Kidney (tissue), 14 donors: Measurements from ENCODE around the gene SOSTDC1. TPM values are rescaled to one million over a fixed set of nuclear protein-coding genes. Genes with fewer than 3 reads are reported as not detected.

Source experiments
- DNase-seq, 5 donors: peaks; one replicate each; pipeline ENCODE4 v3.0.0-alpha.2; 2013 to 2020
- FAIRE-seq: peaks from 2 replicates; lab custom pipeline; 2012; peaks lifted over from hg19 to GRCh38; lab: Jason Lieb, UNC
- H3K27ac ChIP-seq, 2 donors: one replicate each; pipeline ENCODE4 v1.7.0; 2013; ENCODE audit warnings: low read depth in 2 of 2, low read length in 2 of 2, inconsistent platforms in 1 of 2
- H3K27me3 ChIP-seq: one replicate; pipeline ENCODE4 v1.7.1; 2013; ENCODE audit warnings: low read length, inconsistent platforms; ENCODE audit not compliant: control insufficient read depth, insufficient read depth
- H3K36me3 ChIP-seq, 3 donors: one replicate each; pipeline versions ENCODE4 v1.7.0 to v1.7.1; 2013; ENCODE audit warnings: low read length in 3 of 3, control low read depth in 1 of 3, inconsistent platforms in 1 of 3; ENCODE audit not compliant: insufficient read depth in 3 of 3, control insufficient read depth in 2 of 3
- H3K4me1 ChIP-seq, 3 donors: one replicate each; pipeline versions ENCODE4 v1.7.0 to v1.7.1; 2013; ENCODE audit warnings: low read length in 3 of 3, inconsistent platforms in 1 of 3, low read depth in 1 of 3; ENCODE audit not compliant: control insufficient read depth in 2 of 3, insufficient read depth in 2 of 3
- H3K4me3 ChIP-seq, 3 donors: one replicate each; pipeline versions ENCODE4 v1.7.0 to v1.8.1; 2013; ENCODE audit warnings: low read length in 3 of 3, control low read depth in 1 of 3, inconsistent platforms in 1 of 3
- H3K9ac ChIP-seq, 3 donors: one replicate each; pipeline versions ENCODE4 v1.7.0 to v1.7.1; 2013; ENCODE audit warnings: low read length in 3 of 3, control low read depth in 1 of 3, inconsistent platforms in 1 of 3
- H3K9me3 ChIP-seq, 3 donors: one replicate each; pipeline versions ENCODE4 v1.7.0 to v1.7.1; 2013; ENCODE audit warnings: low read length in 3 of 3, control low read depth in 1 of 3, inconsistent platforms in 1 of 3; ENCODE audit not compliant: control insufficient read depth in 2 of 3, insufficient read depth in 1 of 3
- intact Hi-C: fragments of 100-400 bp; cut with DNase I; formaldehyde crosslinking; loops from one replicate; pipeline ENCODE4 v1.11.1; 2022
- polyA plus RNA-seq: library from polyadenylated mRNA; stranded (reverse); fragments of 350-450 nt; fragmentation: Illumina TruSeq; extraction: RNeasy Lipid Tissue Mini Kit (QIAGEN cat#74804); gene quantifications from one replicate; pipeline ENCODE4 v1.2.3, GENCODE V29; 2014; ENCODE audit warnings: low read depth, low replicate concordance; ENCODE audit not compliant: insufficient read depth
- total RNA-seq: library from RNA; stranded (reverse); fragmentation: NEBNext Ultra II Directional; extraction: Animal tissue kit (Norgen Biotek cat#: 25700); gene quantifications from one replicate; pipeline ENCODE4 v1.2.1, GENCODE V29; 2021
- TF ChIP-seq, protein P1 (sequence below): IDR thresholded peaks from 3 replicates; pipeline ENCODE4 v1.5.1; 2012; ENCODE audit warnings: mild to moderate bottlenecking, moderate library complexity, borderline replicate concordance; ENCODE audit not compliant: insufficient read depth; ENCODE audit errors: extremely low read depth
- donor health status: control.
- donor health status: control.
- donor health status: control.
- donor health status: control.
- donor health status: control.
- donor health status: DM: yes; HTN: yes; CAD: no.
- donor health status: Normal renal cell carcinoma (clear cell type).

SOSTDC1 gene
- total and polyA plus RNA-seq, 2 donors from 2014 or later: 13.3 to 13.4 TPM

DNA sequence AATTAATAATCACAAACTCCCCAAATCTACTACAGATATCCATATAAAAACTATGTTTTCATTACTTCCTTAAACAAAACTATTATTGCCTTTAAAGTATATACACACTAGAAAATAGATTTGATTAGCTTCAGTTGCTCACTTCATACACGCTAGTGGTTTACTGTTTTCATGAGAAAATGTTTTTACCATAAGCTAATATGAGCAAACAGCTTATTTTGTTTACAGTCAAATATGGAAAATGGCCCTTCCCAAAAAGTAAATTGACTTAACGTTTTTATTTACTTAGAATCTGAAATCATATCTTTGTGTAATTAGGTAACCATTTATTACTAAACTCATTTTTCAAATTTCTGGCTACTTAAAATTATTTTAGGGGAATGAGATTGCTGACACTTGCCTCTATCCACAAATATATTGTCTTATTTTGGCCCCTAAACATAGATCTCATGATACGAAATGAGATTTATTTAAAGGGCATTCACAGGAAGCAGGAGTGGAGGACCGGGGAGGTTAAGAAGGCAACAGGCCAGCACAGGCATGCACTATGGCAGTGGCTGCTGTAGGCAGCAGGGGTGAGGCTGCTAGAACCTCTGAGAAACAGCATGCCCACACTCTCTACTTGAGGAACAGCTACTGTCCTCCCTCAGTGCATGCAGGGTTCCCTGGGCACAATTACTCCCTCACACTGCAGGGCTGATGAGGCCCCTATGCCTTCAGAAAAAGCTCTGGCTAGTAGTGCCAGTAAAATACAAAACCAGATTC is 29.6 kb upstream of the SOSTDC1 start:
- FAIRE-seq: no peak
- no peaks in the 10 kb centered on the region for H3K9me3 ChIP-seq
- no peak overlapping the region for H3K4me3 ChIP-seq
- no peak overlapping the region for H3K27ac ChIP-seq
- DNase-seq: no peak
- H3K9ac ChIP-seq: no peak overlapping the region
- TF ChIP-seq, protein P1, sequence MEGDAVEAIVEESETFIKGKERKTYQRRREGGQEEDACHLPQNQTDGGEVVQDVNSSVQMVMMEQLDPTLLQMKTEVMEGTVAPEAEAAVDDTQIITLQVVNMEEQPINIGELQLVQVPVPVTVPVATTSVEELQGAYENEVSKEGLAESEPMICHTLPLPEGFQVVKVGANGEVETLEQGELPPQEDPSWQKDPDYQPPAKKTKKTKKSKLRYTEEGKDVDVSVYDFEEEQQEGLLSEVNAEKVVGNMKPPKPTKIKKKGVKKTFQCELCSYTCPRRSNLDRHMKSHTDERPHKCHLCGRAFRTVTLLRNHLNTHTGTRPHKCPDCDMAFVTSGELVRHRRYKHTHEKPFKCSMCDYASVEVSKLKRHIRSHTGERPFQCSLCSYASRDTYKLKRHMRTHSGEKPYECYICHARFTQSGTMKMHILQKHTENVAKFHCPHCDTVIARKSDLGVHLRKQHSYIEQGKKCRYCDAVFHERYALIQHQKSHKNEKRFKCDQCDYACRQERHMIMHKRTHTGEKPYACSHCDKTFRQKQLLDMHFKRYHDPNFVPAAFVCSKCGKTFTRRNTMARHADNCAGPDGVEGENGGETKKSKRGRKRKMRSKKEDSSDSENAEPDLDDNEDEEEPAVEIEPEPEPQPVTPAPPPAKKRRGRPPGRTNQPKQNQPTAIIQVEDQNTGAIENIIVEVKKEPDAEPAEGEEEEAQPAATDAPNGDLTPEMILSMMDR: no peak
- no peaks in the 10 kb centered on the region for H3K27me3 ChIP-seq
- intact Hi-C loops: no loop called here
- H3K4me1 ChIP-seq: no peaks in the 10 kb centered on the region
- H3K36me3 ChIP-seq: no peaks in the 10 kb centered on the region

DNA sequence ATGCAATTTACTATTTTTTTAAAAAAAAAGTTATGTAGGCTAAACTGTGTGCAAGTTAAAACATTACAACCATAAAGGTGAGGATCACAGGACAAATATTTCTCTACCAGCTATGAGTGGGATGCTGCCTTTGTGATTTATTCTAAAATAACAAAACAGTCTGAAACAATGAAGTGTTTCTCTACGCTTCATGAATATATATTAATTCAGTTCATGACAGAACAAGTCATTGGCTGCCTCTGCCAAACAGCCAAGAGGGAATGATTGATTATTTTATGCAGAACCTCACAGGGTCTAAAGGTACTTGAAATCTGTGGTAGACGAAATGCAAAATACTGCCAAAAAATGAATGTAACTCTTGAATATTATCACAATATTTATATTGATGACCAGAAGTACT is 29.0 kb upstream of the SOSTDC1 start:
- Histone ChIP-seq H3K9me3 (no peaks in the 10 kb centered on the region), H3K36me3 (no peaks in the 10 kb centered on the region), H3K9ac (no peak overlapping the region), H3K27me3 (no peaks in the 10 kb centered on the region), H3K27ac (no peak overlapping the region), H3K4me1 (no peaks in the 10 kb centered on the region), H3K4me3 (no peak overlapping the region)
- DNase-seq (no peak), FAIRE-seq (no peak)
- TF ChIP-seq, protein P1: no peak
- intact Hi-C loops: no loop called here

DNA sequence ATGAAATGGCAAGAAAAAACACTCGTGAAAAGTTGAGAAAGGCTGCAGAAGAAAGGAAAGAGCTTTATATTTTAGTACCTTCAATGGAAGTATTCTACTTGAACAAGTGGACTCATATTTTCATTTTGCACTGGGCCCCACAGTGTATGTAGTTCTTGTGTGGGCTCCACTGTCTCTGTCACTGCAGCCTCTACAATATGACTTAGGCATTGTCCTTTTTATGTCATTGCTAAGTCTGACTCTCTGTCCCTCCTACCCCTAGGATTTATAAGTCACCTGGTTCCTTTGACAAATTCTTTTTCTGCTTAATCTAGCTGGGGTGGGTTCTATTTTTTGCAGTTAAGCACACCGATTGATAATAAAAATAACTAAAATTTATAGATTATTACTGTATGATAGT is 27.7 kb upstream of the SOSTDC1 start:
- Histone ChIP-seq H3K36me3 (no peaks in the 10 kb centered on the region), H3K9me3 (no peaks in the 10 kb centered on the region), H3K27ac (no peak overlapping the region), H3K4me3 (no peak overlapping the region), H3K27me3 (no peaks in the 10 kb centered on the region), H3K9ac (no peak overlapping the region), H3K4me1 (no peaks in the 10 kb centered on the region)
- intact Hi-C loops: no loop called here
- TF ChIP-seq, protein P1: no peak
- FAIRE-seq: no peak
- no peak for DNase-seq
